H9 (cell line): Measurements from ENCODE around the gene LIPA. TPM values are rescaled to one million over a fixed set of nuclear protein-coding genes. Genes with fewer than 3 reads are reported as not detected.

Experiments used
- DNase-seq: peaks from one replicate; pipeline ENCODE4 v3.0.0-alpha.2; 2017
- H2AFZ ChIP-seq: one replicate; pipeline ENCODE4 v1.6.1; 2013; ENCODE audit warnings: mild to moderate bottlenecking, low read length, control low read depth, moderate library complexity
- H2AK5ac ChIP-seq: 2 replicates; pipeline ENCODE4 v1.6.1; 2013; ENCODE audit warnings: low read length, control low read depth, mixed read lengths; ENCODE audit not compliant: insufficient read length
- H2BK120ac ChIP-seq: one replicate; pipeline ENCODE4 v1.6.1; 2013; ENCODE audit warnings: low read depth, mild to moderate bottlenecking, low read length, control low read depth, inconsistent platforms; ENCODE audit not compliant: poor library complexity, severe bottlenecking
- H2BK12ac ChIP-seq: 2 replicates; pipeline ENCODE4 v1.6.1; 2013; ENCODE audit warnings: low read length, control low read depth, mixed read lengths, low read depth; ENCODE audit not compliant: insufficient read length
- H2BK15ac ChIP-seq: 2 replicates; pipeline ENCODE4 v1.6.1; 2013; ENCODE audit warnings: low read depth, low read length, control low read depth
- H2BK20ac ChIP-seq: one replicate; pipeline ENCODE4 v1.6.1; 2013; ENCODE audit warnings: low read depth, mild to moderate bottlenecking, low read length, control low read depth, inconsistent platforms; ENCODE audit not compliant: poor library complexity, severe bottlenecking
- H2BK5ac ChIP-seq: 2 replicates; pipeline ENCODE4 v1.6.1; 2013; ENCODE audit warnings: low read length, control low read depth, mixed read lengths; ENCODE audit not compliant: insufficient read length
- H3K14ac ChIP-seq: 2 replicates; pipeline ENCODE4 v1.6.1; 2013; ENCODE audit warnings: low read length, control low read depth; ENCODE audit not compliant: insufficient read depth
- H3K18ac ChIP-seq: 2 replicates; pipeline ENCODE4 v1.6.1; 2013; ENCODE audit warnings: low read depth, mild to moderate bottlenecking, mixed read lengths, low read length, control low read depth; ENCODE audit not compliant: insufficient read length
- H3K23ac ChIP-seq: 2 replicates; pipeline ENCODE4 v1.6.1; 2013; ENCODE audit warnings: low read length, control low read depth, mixed read lengths, low read depth; ENCODE audit not compliant: insufficient read length
- H3K23me2 ChIP-seq: 2 replicates; pipeline ENCODE4 v1.6.1; 2013; ENCODE audit warnings: low read depth, mild to moderate bottlenecking, mixed read lengths, low read length, control low read depth; ENCODE audit not compliant: insufficient read length, poor library complexity, severe bottlenecking
- H3K27ac ChIP-seq: 2 replicates; pipeline ENCODE4 v1.5.1; 2013; ENCODE audit warnings: low read length, control low read depth, mixed read lengths, low read depth; ENCODE audit not compliant: insufficient read length
- H3K27me3 ChIP-seq: 2 replicates; pipeline ENCODE4 v1.6.1; 2013; ENCODE audit warnings: low read length, control low read depth, inconsistent platforms; ENCODE audit not compliant: insufficient read depth
- H3K4ac ChIP-seq: 2 replicates; pipeline ENCODE4 v1.6.1; 2013; ENCODE audit warnings: low read depth, mild to moderate bottlenecking, control low read depth, inconsistent platforms, low read length, moderate library complexity
- H3K4me1 ChIP-seq: 2 replicates; pipeline ENCODE4 v1.6.1; 2013; ENCODE audit warnings: low read length, control low read depth, inconsistent platforms; ENCODE audit not compliant: insufficient read depth
- H3K4me2 ChIP-seq: 2 replicates; pipeline ENCODE4 v1.6.1; 2013; ENCODE audit warnings: low read length, control low read depth, mixed read lengths; ENCODE audit not compliant: insufficient read length, insufficient read depth
- H3K56ac ChIP-seq: 2 replicates; pipeline ENCODE4 v1.6.1; 2013; ENCODE audit warnings: low read depth, mild to moderate bottlenecking, mixed read lengths, low read length, control low read depth; ENCODE audit not compliant: insufficient read length
- H3K79me1 ChIP-seq: 2 replicates; pipeline ENCODE4 v1.6.1; 2013; ENCODE audit warnings: low read depth, mild to moderate bottlenecking, moderate library complexity, low read length, control low read depth, inconsistent platforms; ENCODE audit not compliant: insufficient read depth, poor library complexity, severe bottlenecking
- H3K79me2 ChIP-seq: 2 replicates; pipeline ENCODE4 v1.6.1; 2013; ENCODE audit warnings: low read length, control low read depth, inconsistent platforms; ENCODE audit not compliant: insufficient read depth
- H3K9ac ChIP-seq: 2 replicates; pipeline ENCODE4 v1.6.1; 2013; ENCODE audit warnings: low read length, control low read depth, mixed read lengths; ENCODE audit not compliant: insufficient read length; ENCODE audit errors: extremely low read depth
- H3K9me3 ChIP-seq: one replicate; pipeline ENCODE4 v1.6.1; 2013; ENCODE audit warnings: low read depth, low read length, inconsistent platforms; ENCODE audit not compliant: control insufficient read depth
- H3T11ph ChIP-seq: one replicate; pipeline ENCODE4 v1.6.1; 2013; ENCODE audit warnings: mild to moderate bottlenecking, low read length, control low read depth, inconsistent platforms
- H4K20me1 ChIP-seq: one replicate; pipeline ENCODE4 v1.6.1; 2013; ENCODE audit not compliant: control insufficient read depth, insufficient read length, insufficient read depth
- H4K5ac ChIP-seq: 2 replicates; pipeline ENCODE4 v1.6.1; 2013; ENCODE audit warnings: low read depth, mild to moderate bottlenecking, mixed read lengths, low read length, control low read depth; ENCODE audit not compliant: insufficient read length
- H4K8ac ChIP-seq: replicated peaks from 2 replicates; pipeline ENCODE4 v1.6.1; 2013; ENCODE audit warnings: low read length, control low read depth, mixed read lengths, low read depth; ENCODE audit not compliant: insufficient read length
- H4K91ac ChIP-seq: 2 replicates; pipeline ENCODE4 v1.6.1; 2013; ENCODE audit warnings: low read depth, mild to moderate bottlenecking, moderate library complexity, mixed read lengths, low read length, control low read depth; ENCODE audit not compliant: insufficient read length
- H3K27ac Mint-ChIP-seq, 3 experiments: 2 replicates in 2 of 3; 3 replicates in 1 of 3; pipeline ENCODE4 v1.8.0; 2020 to 2021; ENCODE audit warnings: mixed read lengths in 3 of 3, mild to moderate bottlenecking in 1 of 3, moderate library complexity in 1 of 3
- H3K27me3 Mint-ChIP-seq: 2 replicates; pipeline ENCODE4 v1.8.0; 2021; ENCODE audit warnings: low read depth, mild to moderate bottlenecking, moderate library complexity, mixed read lengths
- H3K36me3 Mint-ChIP-seq, 3 experiments: 2 replicates in 2 of 3; 3 replicates in 1 of 3; pipeline ENCODE4 v1.8.0; 2020 to 2021; ENCODE audit warnings: low read depth in 3 of 3, mixed read lengths in 3 of 3; ENCODE audit not compliant: insufficient read depth in 1 of 3
- H3K4me1 Mint-ChIP-seq, 2 experiments: 2 replicates each; pipeline ENCODE4 v1.8.0; 2020; ENCODE audit warnings: mixed read lengths in 2 of 2
- H3K4me3 Mint-ChIP-seq, 2 experiments: 2 replicates in 1 of 2; 3 replicates in 1 of 2; pipeline ENCODE4 v1.8.0; 2020 to 2021; ENCODE audit warnings: mild to moderate bottlenecking in 2 of 2, mixed read lengths in 2 of 2, moderate library complexity in 1 of 2
- H3K9me3 Mint-ChIP-seq, 2 experiments: 2 replicates in 1 of 2; 3 replicates in 1 of 2; pipeline ENCODE4 v1.8.0; 2020; ENCODE audit warnings: mild to moderate bottlenecking in 2 of 2, mixed read lengths in 2 of 2, moderate library complexity in 1 of 2
- WGBS: extraction: QIAGEN DNeasy Blood & Tissue Kit; methylation state at CpG from one replicate; pipeline ENCODE4 v1.1.7; 2013; ENCODE audit warnings: missing lambda C conversion rate, low lambda C conversion rate, mixed read lengths; ENCODE audit not compliant: insufficient read length; ENCODE audit errors: extremely low coverage; 5-methylcytosine and 5-hydroxymethylcytosine counted together
- total RNA-seq: library from RNA; stranded (reverse); gene quantifications from 2 replicates; pipeline ENCODE4 v1.2.1, GENCODE V29; 2021
- TF ChIP-seq, protein P1 (sequence below): fragments of 200-600 bp; sonication (generic); conservative IDR thresholded peaks from 3 replicates; pipeline ENCODE4 v1.8.0; 2021; ENCODE audit warnings: antibody characterized with exemption, mild to moderate bottlenecking

Gene LIPA
- total RNA-seq, 1 experiment from 2014 or later: 20.9 TPM

DNA sequence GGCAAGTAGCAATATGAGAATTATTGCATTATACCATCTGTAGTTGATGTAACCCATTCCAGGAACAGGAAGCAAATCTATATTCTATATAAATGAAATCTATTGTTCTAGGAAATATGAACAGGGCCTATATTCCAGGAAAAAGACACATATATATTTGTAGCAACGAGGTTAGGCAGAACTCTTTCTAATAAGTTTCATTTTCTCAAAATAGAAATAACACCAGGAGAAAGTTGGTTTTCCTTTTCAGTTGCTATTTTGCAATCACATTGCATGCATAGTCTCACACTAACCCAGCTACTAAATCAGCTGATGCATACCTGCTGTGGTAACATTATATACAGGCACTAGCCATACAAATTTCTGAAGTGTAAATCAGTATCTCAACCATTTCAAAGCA is 44.0 kb upstream of the LIPA start:
- TF ChIP-seq, protein P1, sequence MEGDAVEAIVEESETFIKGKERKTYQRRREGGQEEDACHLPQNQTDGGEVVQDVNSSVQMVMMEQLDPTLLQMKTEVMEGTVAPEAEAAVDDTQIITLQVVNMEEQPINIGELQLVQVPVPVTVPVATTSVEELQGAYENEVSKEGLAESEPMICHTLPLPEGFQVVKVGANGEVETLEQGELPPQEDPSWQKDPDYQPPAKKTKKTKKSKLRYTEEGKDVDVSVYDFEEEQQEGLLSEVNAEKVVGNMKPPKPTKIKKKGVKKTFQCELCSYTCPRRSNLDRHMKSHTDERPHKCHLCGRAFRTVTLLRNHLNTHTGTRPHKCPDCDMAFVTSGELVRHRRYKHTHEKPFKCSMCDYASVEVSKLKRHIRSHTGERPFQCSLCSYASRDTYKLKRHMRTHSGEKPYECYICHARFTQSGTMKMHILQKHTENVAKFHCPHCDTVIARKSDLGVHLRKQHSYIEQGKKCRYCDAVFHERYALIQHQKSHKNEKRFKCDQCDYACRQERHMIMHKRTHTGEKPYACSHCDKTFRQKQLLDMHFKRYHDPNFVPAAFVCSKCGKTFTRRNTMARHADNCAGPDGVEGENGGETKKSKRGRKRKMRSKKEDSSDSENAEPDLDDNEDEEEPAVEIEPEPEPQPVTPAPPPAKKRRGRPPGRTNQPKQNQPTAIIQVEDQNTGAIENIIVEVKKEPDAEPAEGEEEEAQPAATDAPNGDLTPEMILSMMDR: no peak
- H4K8ac ChIP-seq: no peak overlapping the region
- no peak overlapping the region for H2BK12ac ChIP-seq
- no peak overlapping the region for H2BK15ac ChIP-seq
- Mint-ChIP-seq H3K36me3 (peaks cover 0 to 2% (median 0%) of the 10 kb centered on the region in 3 experiments; a peak in 2 of 7 replicates), H3K27me3 (no peaks in the 10 kb centered on the region; the same call in none of the 2 replicates), H3K9me3 (peaks cover 0 to 3% of the 10 kb centered on the region in 2 experiments; a peak in 1 of 5 replicates), H3K27ac (no peak overlapping the region), H3K4me1 (peaks cover 0 to 2% of the 10 kb centered on the region in 2 experiments; a peak in 1 of 4 replicates), H3K4me3 (no peak overlapping the region)
- H2BK5ac ChIP-seq: no peak overlapping the region
- H2AK5ac ChIP-seq: no peak overlapping the region
- no peak overlapping the region for H3K4me2 ChIP-seq
- no peak overlapping the region for H2AFZ ChIP-seq
- no peak overlapping the region for H3K23ac ChIP-seq
- no peak overlapping the region for H4K91ac ChIP-seq
- H3T11ph ChIP-seq: no peak overlapping the region
- no peaks in the 10 kb centered on the region for H3K9me3 ChIP-seq
- H3K9ac ChIP-seq: no peak overlapping the region
- H3K14ac ChIP-seq: no peak overlapping the region
- H2BK120ac ChIP-seq: no peak overlapping the region
- H3K79me1 ChIP-seq: no peaks in the 10 kb centered on the region
- no peak overlapping the region for H2BK20ac ChIP-seq
- no peak for DNase-seq
- no CpG with 5 or more reads among the region's 1 CpG for WGBS
- no peaks in the 10 kb centered on the region for H4K20me1 ChIP-seq
- H3K56ac ChIP-seq: no peak overlapping the region
- no peaks in the 10 kb centered on the region for H3K79me2 ChIP-seq
- H4K5ac ChIP-seq: no peak overlapping the region
- H3K4me1 ChIP-seq: no peaks in the 10 kb centered on the region
- no peak overlapping the region for H3K27ac ChIP-seq
- no peak overlapping the region for H3K4ac ChIP-seq
- no peak overlapping the region for H3K18ac ChIP-seq
- H3K27me3 ChIP-seq: no peaks in the 10 kb centered on the region
- no peaks in the 10 kb centered on the region for H3K23me2 ChIP-seq
